CD4-positive, CD25-positive, alpha-beta regulatory T cell (primary cell): Measurements from ENCODE around the gene GREM1. TPM values are rescaled to one million over a fixed set of nuclear protein-coding genes. Genes with fewer than 3 reads are reported as not detected.

Experiments
- ATAC-seq, 2 donors: fragments of 150-1000 bp; cut with Tn5 transposase; one replicate each; pipeline ENCODE4 v1.10.0; 2021; ENCODE audit warnings: low read depth in 2 of 2, moderate number of reproducible peaks in 2 of 2, moderate library complexity in 1 of 2
- DNase-seq, 3 donors: peaks; one replicate each; pipeline versions ENCODE4 v3.0.0 to v3.0.0-alpha.2; 2012 to 2022; ENCODE audit warnings: mixed read lengths in 1 of 3
- H3K27ac ChIP-seq: one replicate; pipeline ENCODE4 v1.7.0; 2013; ENCODE audit warnings: mild to moderate bottlenecking, low read length; ENCODE audit not compliant: insufficient read depth, poor library complexity, severe bottlenecking
- H3K27me3 ChIP-seq: one replicate; pipeline ENCODE4 v1.7.0; 2013; ENCODE audit warnings: low read length; ENCODE audit not compliant: control insufficient read depth, insufficient read depth
- H3K36me3 ChIP-seq: one replicate; pipeline ENCODE4 v1.7.0; 2013; ENCODE audit warnings: mild to moderate bottlenecking, low read length, moderate library complexity; ENCODE audit not compliant: control insufficient read depth, insufficient read depth
- H3K4me1 ChIP-seq: 2 replicates; pipeline ENCODE4 v1.7.0; 2013; ENCODE audit warnings: mild to moderate bottlenecking, low read length; ENCODE audit not compliant: insufficient read depth, control insufficient read depth, poor library complexity, severe bottlenecking
- H3K4me3 ChIP-seq: one replicate; pipeline ENCODE4 v1.7.0; 2013; ENCODE audit warnings: low read depth, mild to moderate bottlenecking, low read length, moderate library complexity
- H3K9me3 ChIP-seq, 2 experiments: 1 replicate in 1 of 2; 2 replicates in 1 of 2; pipeline ENCODE4 v1.7.0; 2013; ENCODE audit warnings: low read length in 2 of 2, mild to moderate bottlenecking in 1 of 2, moderate library complexity in 1 of 2; ENCODE audit not compliant: control insufficient read depth in 2 of 2
- H3K27ac Mint-ChIP-seq, 3 donors: one replicate each; pipeline ENCODE4 v1.8.0; 2020 to 2022; ENCODE audit warnings: mild to moderate bottlenecking in 3 of 3, mixed read lengths in 3 of 3, moderate library complexity in 2 of 3
- H3K27me3 Mint-ChIP-seq: one replicate; pipeline ENCODE4 v1.8.0; 2022; ENCODE audit warnings: mild to moderate bottlenecking, mixed read lengths
- H3K36me3 Mint-ChIP-seq: one replicate; pipeline ENCODE4 v1.8.0; 2020; ENCODE audit warnings: mixed read lengths
- H3K4me1 Mint-ChIP-seq, 4 donors: one replicate each; pipeline ENCODE4 v1.8.0; 2020 to 2022; ENCODE audit warnings: mixed read lengths in 4 of 4, mild to moderate bottlenecking in 1 of 4
- H3K4me3 Mint-ChIP-seq, 4 donors: one replicate each; pipeline ENCODE4 v1.8.0; 2020 to 2022; ENCODE audit warnings: mild to moderate bottlenecking in 4 of 4, mixed read lengths in 4 of 4, moderate library complexity in 3 of 4
- H3K9me3 Mint-ChIP-seq, 7 donors: one replicate each; pipeline ENCODE4 v1.8.0; 2020 to 2022; ENCODE audit warnings: mixed read lengths in 7 of 7, mild to moderate bottlenecking in 3 of 7, moderate library complexity in 2 of 7
- polyA plus RNA-seq, 4 donors: library from polyadenylated mRNA; unstranded; fragments of 300-500 nt; fragmentation: Illumina TruSeq; gene quantifications; one replicate each; pipeline ENCODE4 v1.2.3, GENCODE V29; 2021
- total RNA-seq: library from RNA; stranded (reverse); gene quantifications from one replicate; pipeline ENCODE4 v1.2.3, GENCODE V29; 2022

Gene GREM1
- total and polyA plus RNA-seq, 5 donors from 2014 or later: not detected

GRCh38 chr15:32737304-32737703 lies 19.5 kb downstream of the GREM1 start:
- Histone ChIP-seq H3K4me1 (no peaks in the 10 kb centered on the region), H3K9me3 (peaks cover 0 to 1% of the 10 kb centered on the region in 2 experiments), H3K4me3 (no peak overlapping the region), H3K27ac (no peak overlapping the region), H3K27me3 (peaks cover 6% of the 10 kb centered on the region), H3K36me3 (no peaks in the 10 kb centered on the region)
- DNase-seq: no peak
- no peak for ATAC-seq
- no peaks in the 10 kb centered on the region for H3K4me1 Mint-ChIP-seq
- no peak overlapping the region for H3K27ac Mint-ChIP-seq
- H3K27me3 Mint-ChIP-seq: peaks cover 27% of the 10 kb centered on the region
- H3K9me3 Mint-ChIP-seq: peaks cover 0 to 10% (median 0%) of the 10 kb centered on the region in 7 donors
- no peaks in the 10 kb centered on the region for H3K36me3 Mint-ChIP-seq
- no peak overlapping the region for H3K4me3 Mint-ChIP-seq

- no peak for DNase-seq
- H3K27me3 Mint-ChIP-seq: peaks cover 25% of the 10 kb centered on the region
These were observed 20.9 kb downstream of the GREM1 start for GRCh38 chr15:32738666-32739065.

GRCh38 chr15:32739522-32740063 lies 21.8 kb downstream of the GREM1 start:
- DNase-seq (no peak), ATAC-seq (no peak)
- Mint-ChIP-seq H3K4me3 (no peak overlapping the region), H3K9me3 (peaks cover 0 to 10% (median 0%) of the 10 kb centered on the region in 7 donors), H3K4me1 (no peaks in the 10 kb centered on the region), H3K36me3 (no peaks in the 10 kb centered on the region), H3K27me3 (peaks cover 24% of the 10 kb centered on the region), H3K27ac (no peak overlapping the region)
- Histone ChIP-seq H3K36me3 (no peaks in the 10 kb centered on the region), H3K27ac (no peak overlapping the region), H3K4me1 (no peaks in the 10 kb centered on the region), H3K4me3 (no peak overlapping the region), H3K27me3 (peaks cover 3% of the 10 kb centered on the region), H3K9me3 (peaks cover 0 to 1% of the 10 kb centered on the region in 2 experiments)

More at GRCh38 chr15:32738666-32739065, 20.9 kb downstream of the GREM1 start:
- no peak for ATAC-seq
- Histone ChIP-seq H3K9me3 (peaks cover 0 to 1% of the 10 kb centered on the region in 2 experiments), H3K4me1 (no peaks in the 10 kb centered on the region), H3K27ac (no peak overlapping the region), H3K27me3 (peaks cover 4% of the 10 kb centered on the region), H3K4me3 (no peak overlapping the region), H3K36me3 (no peaks in the 10 kb centered on the region)
- Mint-ChIP-seq H3K9me3 (peaks cover 0 to 10% (median 0%) of the 10 kb centered on the region in 7 donors), H3K36me3 (no peaks in the 10 kb centered on the region), H3K4me1 (no peaks in the 10 kb centered on the region), H3K4me3 (no peak overlapping the region), H3K27ac (no peak overlapping the region)

GRCh38 chr15:32743411-32744140 lies 25.8 kb downstream of the GREM1 start:
- Mint-ChIP-seq H3K4me1 (no peaks in the 10 kb centered on the region), H3K27ac (no peak overlapping the region), H3K36me3 (no peaks in the 10 kb centered on the region), H3K27me3 (peaks cover 27% of the 10 kb centered on the region), H3K4me3 (no peak overlapping the region), H3K9me3 (peaks cover 0 to 7% (median 1%) of the 10 kb centered on the region in 7 donors)
- Histone ChIP-seq H3K27me3 (peaks cover 4% of the 10 kb centered on the region), H3K9me3 (peaks cover 0 to 1% of the 10 kb centered on the region in 2 experiments), H3K36me3 (no peaks in the 10 kb centered on the region), H3K4me3 (no peak overlapping the region), H3K27ac (no peak overlapping the region), H3K4me1 (no peaks in the 10 kb centered on the region)
- ATAC-seq: no peak
- DNase-seq: no peak

GRCh38 chr15:32746116-32746857 lies 28.5 kb downstream of the GREM1 start:
- Histone ChIP-seq H3K27me3 (peaks cover 4% of the 10 kb centered on the region), H3K36me3 (no peaks in the 10 kb centered on the region), H3K4me1 (no peaks in the 10 kb centered on the region), H3K27ac (no peak overlapping the region), H3K4me3 (no peak overlapping the region), H3K9me3 (no peaks in the 10 kb centered on the region)
- Mint-ChIP-seq H3K4me3 (no peak overlapping the region), H3K27me3 (peaks cover 18% of the 10 kb centered on the region), H3K27ac (no peak overlapping the region), H3K9me3 (peaks cover 0 to 3% (median 0%) of the 10 kb centered on the region in 7 donors), H3K4me1 (no peaks in the 10 kb centered on the region), H3K36me3 (no peaks in the 10 kb centered on the region)
- ATAC-seq (no peak), DNase-seq (no peak)

GRCh38 chr15:32747921-32748342 lies 30.1 kb downstream of the GREM1 start:
- ATAC-seq: no peak
- peaks cover 0 to 3% (median 1%) of the 10 kb centered on the region in 7 donors for H3K9me3 Mint-ChIP-seq
- Histone ChIP-seq H3K4me3 (no peak overlapping the region), H3K27me3 (peaks cover 4% of the 10 kb centered on the region), H3K9me3 (no peaks in the 10 kb centered on the region), H3K27ac (no peak overlapping the region), H3K4me1 (no peaks in the 10 kb centered on the region), H3K36me3 (no peaks in the 10 kb centered on the region)
- no peak overlapping the region for H3K27ac Mint-ChIP-seq
- no peaks in the 10 kb centered on the region for H3K4me1 Mint-ChIP-seq
- peaks cover 18% of the 10 kb centered on the region for H3K27me3 Mint-ChIP-seq
- DNase-seq: no peak
- H3K4me3 Mint-ChIP-seq: no peak overlapping the region
- no peaks in the 10 kb centered on the region for H3K36me3 Mint-ChIP-seq

- Mint-ChIP-seq H3K27ac (no peak overlapping the region), H3K9me3 (peaks cover 0 to 3% (median 0%) of the 10 kb centered on the region in 7 donors), H3K4me1 (no peaks in the 10 kb centered on the region), H3K4me3 (no peak overlapping the region), H3K36me3 (peaks cover 3% of the 10 kb centered on the region), H3K27me3 (peaks cover 8% of the 10 kb centered on the region)
- Histone ChIP-seq H3K4me1 (no peaks in the 10 kb centered on the region), H3K27me3 (peaks cover 4% of the 10 kb centered on the region), H3K36me3 (no peaks in the 10 kb centered on the region), H3K27ac (no peak overlapping the region), H3K9me3 (no peaks in the 10 kb centered on the region), H3K4me3 (no peak overlapping the region)
- DNase-seq (no peak), ATAC-seq (no peak)
These were observed 33.2 kb downstream of the GREM1 start for GRCh38 chr15:32750979-32751378.
